Raji (cell line): ENCODE results near the gene FBLN1.

Experiments used
- POLR2A ChIP-seq: IDR thresholded peaks from 2 replicates; pipeline ENCODE4 v1.6.1; 2011; ENCODE audit warnings: low read depth, low read length, control low read depth; ENCODE audit not compliant: insufficient read depth

FBLN1 gene

GRCh38 chr22:45577746-45578523 lies 75.3 kb downstream of the FBLN1 start:
- no peak for TF ChIP-seq POLR2A

DNA sequence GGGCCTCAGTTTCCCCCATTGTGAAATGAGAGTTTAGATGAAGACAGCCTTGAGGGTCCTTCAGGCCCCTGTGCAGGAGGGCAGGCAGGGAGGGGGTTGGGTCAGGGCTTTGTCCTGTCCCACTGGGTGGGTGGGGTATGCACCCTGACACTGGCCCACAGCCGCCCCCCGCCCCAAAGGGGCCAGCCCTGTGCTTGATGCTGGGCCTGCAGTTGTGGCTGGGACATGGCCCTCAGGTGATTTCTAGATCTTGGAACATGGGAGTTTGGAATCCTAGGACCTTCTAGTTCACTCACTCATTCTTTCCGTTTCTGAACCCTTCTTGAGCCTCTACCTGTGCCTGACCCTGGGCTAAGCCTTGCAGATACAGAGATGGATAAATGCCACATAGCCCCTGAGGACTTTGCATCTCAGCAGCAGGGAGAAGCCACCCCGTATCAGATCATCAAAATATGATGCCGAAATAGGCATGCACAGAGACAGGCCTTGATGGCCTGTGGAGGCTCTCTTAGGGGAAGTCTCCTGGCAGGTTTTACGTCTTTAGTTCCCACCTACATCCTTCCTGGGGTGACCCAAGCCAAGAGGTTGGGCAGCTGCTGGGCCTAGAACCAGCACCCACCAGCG lies 76.0 kb downstream of the FBLN1 start:
- no peak for TF ChIP-seq POLR2A

GRCh38 chr22:45579306-45579705 lies 76.6 kb downstream of the FBLN1 start:
- TF ChIP-seq POLR2A: no peak

DNA sequence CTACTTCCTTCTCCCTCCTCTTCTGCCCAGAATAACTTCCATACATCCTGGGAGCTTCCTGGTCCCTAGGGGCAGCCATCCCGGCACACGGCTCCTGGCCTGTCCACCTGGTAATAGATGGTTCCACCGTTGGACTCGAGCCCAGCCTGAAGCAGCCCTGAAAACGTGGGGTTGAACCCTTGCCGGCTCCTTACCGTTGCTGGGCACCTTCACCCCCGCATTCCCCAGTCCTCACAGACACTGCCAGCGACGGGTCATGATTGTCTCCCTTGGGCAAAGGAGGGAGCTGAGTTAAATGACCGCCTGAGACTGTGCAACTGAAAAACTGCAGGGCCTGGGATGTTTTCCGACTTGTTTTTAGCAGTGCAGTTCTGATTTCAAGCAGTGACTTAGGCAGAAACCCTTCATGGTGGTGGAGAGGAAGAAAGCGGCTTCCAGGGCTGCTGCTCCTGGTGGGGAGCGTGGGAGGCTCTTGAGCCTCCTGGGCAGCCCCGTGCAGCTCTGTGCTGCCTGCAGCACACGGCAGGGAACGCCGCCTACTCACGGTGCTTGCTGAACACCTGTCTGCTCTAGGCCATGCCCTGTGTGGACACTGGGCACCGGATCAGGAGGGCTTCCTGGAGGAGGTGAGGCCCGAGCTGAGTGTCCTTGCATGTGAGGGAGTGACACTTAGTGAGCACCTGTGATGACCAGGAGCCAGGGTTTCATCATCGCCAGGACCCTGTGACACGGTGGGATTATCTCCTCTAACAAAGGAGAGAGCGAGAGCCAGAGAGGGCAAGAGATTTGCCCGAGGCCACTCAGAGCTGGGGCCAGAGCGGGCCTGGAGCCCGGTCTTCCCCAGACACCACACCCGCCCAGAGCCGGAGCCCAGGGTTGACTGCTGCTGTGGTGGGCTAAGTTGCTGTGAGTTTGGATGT lies 77.4 kb downstream of the FBLN1 start:
- TF ChIP-seq POLR2A: no peak

- no peak for TF ChIP-seq POLR2A
These were observed 78.2 kb downstream of the FBLN1 start for GRCh38 chr22:45580726-45581381.

- TF ChIP-seq POLR2A: no peak
These were observed 78.9 kb downstream of the FBLN1 start for GRCh38 chr22:45581549-45582080.

- TF ChIP-seq POLR2A: no peak
These were observed 79.7 kb downstream of the FBLN1 start for GRCh38 chr22:45582236-45582954.

DNA sequence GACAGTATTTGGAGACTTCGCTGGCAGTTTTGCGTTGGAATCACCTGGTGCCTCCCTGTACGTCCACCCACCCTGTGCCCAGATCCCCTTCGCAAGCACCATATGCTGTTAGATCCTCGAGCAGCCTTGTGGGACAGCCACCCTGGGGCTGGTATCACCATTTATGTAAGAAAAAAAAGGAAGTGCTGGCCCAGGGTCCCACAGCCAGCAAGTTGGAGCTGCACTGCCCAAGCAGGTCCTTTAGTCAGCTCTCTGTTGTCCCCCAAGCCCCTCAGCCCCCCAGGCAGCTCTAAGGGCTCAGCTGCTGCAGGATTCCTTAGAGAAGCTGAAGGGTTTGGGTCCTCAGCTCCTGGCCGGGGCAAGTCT lies 80.3 kb downstream of the FBLN1 start:
- TF ChIP-seq POLR2A: no peak

- no peak for TF ChIP-seq POLR2A
These were observed 80.8 kb downstream of the FBLN1 start for GRCh38 chr22:45583504-45583903.

- TF ChIP-seq POLR2A: no peak
These were observed 81.5 kb downstream of the FBLN1 start for GRCh38 chr22:45584121-45584570.

GRCh38 chr22:45584621-45585436 lies 82.1 kb downstream of the FBLN1 start:
- no peak for TF ChIP-seq POLR2A

- no peak for TF ChIP-seq POLR2A
These were observed 82.7 kb downstream of the FBLN1 start for GRCh38 chr22:45585437-45585755.

- no peak for TF ChIP-seq POLR2A
These were observed 83.4 kb downstream of the FBLN1 start for GRCh38 chr22:45585946-45586540.
